Esophagus squamous epithelium (tissue), 4 donors: ENCODE results near the gene SPAG17.

ENCODE experiments used
- POLR2A ChIP-seq, 4 donors: fragments of 450-650 bp; IDR thresholded peaks; one replicate each; pipeline ENCODE4 v1.6.1; 2017; ENCODE audit warnings: antibody characterized with exemption in 4 of 4, mild to moderate bottlenecking in 4 of 4, moderate library complexity in 3 of 4
- TF ChIP-seq, protein P1 (sequence below), 6 experiments: fragments of 450-650 bp in 4 of 6; fragments of 200-600 bp in 2 of 6; sonication (generic) in 2 of 6; IDR thresholded peaks; one replicate each; pipeline ENCODE4 v1.5.1; 2016 to 2019; ENCODE audit warnings: antibody characterized with exemption in 6 of 6, mild to moderate bottlenecking in 4 of 6, moderate library complexity in 4 of 6

DNA sequence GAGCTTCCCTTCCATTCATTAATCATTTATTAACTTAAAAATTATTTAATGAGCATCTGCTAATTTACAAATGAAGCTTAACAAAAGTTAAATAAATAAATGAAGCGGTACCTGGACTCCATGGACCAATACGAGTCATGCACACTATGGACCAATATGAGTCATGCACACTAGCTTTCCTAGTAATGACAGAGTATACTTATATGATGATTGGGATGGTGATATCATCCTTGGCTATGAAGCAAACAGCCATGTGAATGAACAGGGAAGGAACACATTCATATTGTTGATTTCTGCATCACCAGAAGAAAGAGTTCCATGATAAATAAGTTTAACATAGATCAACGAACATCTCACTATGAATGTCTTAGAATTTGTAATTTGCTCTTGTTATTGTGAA, 109.9 kb downstream of the SPAG17 start:
- TF ChIP-seq, protein P1, sequence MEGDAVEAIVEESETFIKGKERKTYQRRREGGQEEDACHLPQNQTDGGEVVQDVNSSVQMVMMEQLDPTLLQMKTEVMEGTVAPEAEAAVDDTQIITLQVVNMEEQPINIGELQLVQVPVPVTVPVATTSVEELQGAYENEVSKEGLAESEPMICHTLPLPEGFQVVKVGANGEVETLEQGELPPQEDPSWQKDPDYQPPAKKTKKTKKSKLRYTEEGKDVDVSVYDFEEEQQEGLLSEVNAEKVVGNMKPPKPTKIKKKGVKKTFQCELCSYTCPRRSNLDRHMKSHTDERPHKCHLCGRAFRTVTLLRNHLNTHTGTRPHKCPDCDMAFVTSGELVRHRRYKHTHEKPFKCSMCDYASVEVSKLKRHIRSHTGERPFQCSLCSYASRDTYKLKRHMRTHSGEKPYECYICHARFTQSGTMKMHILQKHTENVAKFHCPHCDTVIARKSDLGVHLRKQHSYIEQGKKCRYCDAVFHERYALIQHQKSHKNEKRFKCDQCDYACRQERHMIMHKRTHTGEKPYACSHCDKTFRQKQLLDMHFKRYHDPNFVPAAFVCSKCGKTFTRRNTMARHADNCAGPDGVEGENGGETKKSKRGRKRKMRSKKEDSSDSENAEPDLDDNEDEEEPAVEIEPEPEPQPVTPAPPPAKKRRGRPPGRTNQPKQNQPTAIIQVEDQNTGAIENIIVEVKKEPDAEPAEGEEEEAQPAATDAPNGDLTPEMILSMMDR (IDR thresholded peaks at IDR 0.05), result no peak
- no peak for TF ChIP-seq POLR2A (IDR thresholded peaks at IDR 0.05)
